ENCODE data around the gene WNT8B.

DNA sequence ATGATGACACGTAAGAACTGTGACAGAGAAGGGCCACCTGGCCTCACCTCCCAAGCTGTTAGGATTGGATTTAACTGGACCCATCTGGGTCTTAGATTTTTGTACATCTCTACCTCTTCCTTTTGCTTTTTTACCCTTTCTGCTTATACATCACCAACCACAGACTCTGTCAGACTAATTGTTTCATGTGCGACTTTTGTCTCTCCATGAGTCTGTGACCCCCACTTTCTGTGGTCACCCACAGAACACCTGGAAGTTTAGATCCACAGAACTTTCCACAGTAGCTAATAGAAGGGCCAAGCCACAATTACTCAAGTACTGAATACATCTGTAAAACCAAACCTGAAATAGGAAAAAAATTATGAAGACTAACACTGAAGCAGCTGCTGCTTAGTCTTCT is 33.8 kb downstream of the WNT8B start:
- TF ChIP-seq, protein P1, sequence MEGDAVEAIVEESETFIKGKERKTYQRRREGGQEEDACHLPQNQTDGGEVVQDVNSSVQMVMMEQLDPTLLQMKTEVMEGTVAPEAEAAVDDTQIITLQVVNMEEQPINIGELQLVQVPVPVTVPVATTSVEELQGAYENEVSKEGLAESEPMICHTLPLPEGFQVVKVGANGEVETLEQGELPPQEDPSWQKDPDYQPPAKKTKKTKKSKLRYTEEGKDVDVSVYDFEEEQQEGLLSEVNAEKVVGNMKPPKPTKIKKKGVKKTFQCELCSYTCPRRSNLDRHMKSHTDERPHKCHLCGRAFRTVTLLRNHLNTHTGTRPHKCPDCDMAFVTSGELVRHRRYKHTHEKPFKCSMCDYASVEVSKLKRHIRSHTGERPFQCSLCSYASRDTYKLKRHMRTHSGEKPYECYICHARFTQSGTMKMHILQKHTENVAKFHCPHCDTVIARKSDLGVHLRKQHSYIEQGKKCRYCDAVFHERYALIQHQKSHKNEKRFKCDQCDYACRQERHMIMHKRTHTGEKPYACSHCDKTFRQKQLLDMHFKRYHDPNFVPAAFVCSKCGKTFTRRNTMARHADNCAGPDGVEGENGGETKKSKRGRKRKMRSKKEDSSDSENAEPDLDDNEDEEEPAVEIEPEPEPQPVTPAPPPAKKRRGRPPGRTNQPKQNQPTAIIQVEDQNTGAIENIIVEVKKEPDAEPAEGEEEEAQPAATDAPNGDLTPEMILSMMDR (IDR thresholded peaks at IDR 0.05; ENCODE audit: low read depth, low read length) = no peak
- no peak for TF ChIP-seq EZH2phosphoT487 (IDR thresholded peaks at IDR 0.05; ENCODE audit: low read depth)
